K562 (cell line): ENCODE results near the gene CSNK1G3. TPM values are rescaled to one million over a fixed set of nuclear protein-coding genes. Genes with fewer than 3 reads are reported as not detected.
A peak's percentile ranks its signal among the peaks of the same experiment; 100 is the strongest.

Experiments
- ATAC-seq: fragments of 200-7000 bp; cut with Tn5 transposase; 3 replicates; pipeline ENCODE4 v1.9.1; 2020; ENCODE audit warnings: moderate library complexity
- Bru-seq: library from RNA; stranded (reverse); fragments of 400-500 nt; gene quantifications from one replicate; lab custom pipeline; 2021; lab: Mats Ljungman, UMichigan
- BruChase-seq, 2 experiments: library from RNA; stranded (reverse); fragments of 400-500 nt; gene quantifications; one replicate each; lab custom pipeline; 2021; lab: Mats Ljungman, UMichigan
- BruUV-seq: library from RNA; stranded (reverse); fragments of 400-500 nt; replicated peaks from 2 replicates; lab custom pipeline; 2021; lab: Mats Ljungman, UMichigan
- CTCF ChIA-PET: fragments of 300-600 bp; formaldehyde crosslinking; extraction: SDS; loops from one replicate; lab custom pipeline; 2021; ENCODE audit warnings: low intra/inter-chr PET ratio; lab: Yijun Ruan, JAX
- POLR2A ChIA-PET: fragments of 300-600, 350-650 bp; sonication (Branson Sonifier 250); formaldehyde crosslinking; extraction: SDS; loops from one replicate; lab custom pipeline; 2021; ENCODE audit warnings: antibody characterized with exemption, inconsistent platforms; lab: Yijun Ruan, JAX
- DNase-seq, 4 experiments: peaks; one replicate each; pipeline versions ENCODE4 v3.0.0 to v3.0.0-alpha.2; 2011 to 2018; ENCODE audit warnings: low spot score in 3 of 4, mixed read lengths in 3 of 4; ENCODE audit errors: extremely low read depth in 1 of 4
- FAIRE-seq: peaks from 2 replicates; lab custom pipeline; 2011; peaks lifted over from hg19 to GRCh38; lab: Jason Lieb, UNC
- H2AFZ ChIP-seq: 2 replicates; pipeline ENCODE4 v1.6.0; 2011; ENCODE audit warnings: low read depth, low read length, control low read depth, inconsistent platforms
- H3K27ac ChIP-seq: fragments of 200-600 bp; 3 replicates; pipeline ENCODE4 v1.8.0; 2011; ENCODE audit warnings: low read depth, mild to moderate bottlenecking, control low read depth, inconsistent platforms, low read length, moderate library complexity, mixed read lengths; ENCODE audit errors: extremely low read depth
- H3K27me3 ChIP-seq, 2 experiments: fragments of 300-600 bp in 1 of 2; 2 replicates in 1 of 2; 3 replicates in 1 of 2; pipeline versions ENCODE4 v1.6.0 to v1.8.0; 2011; ENCODE audit warnings: inconsistent platforms in 2 of 2, low read length in 2 of 2, mild to moderate bottlenecking in 1 of 2, mixed read lengths in 1 of 2, moderate library complexity in 1 of 2; ENCODE audit not compliant: control insufficient read depth in 2 of 2, insufficient read depth in 2 of 2
- H3K36me3 ChIP-seq: fragments of 300-600 bp; 3 replicates; pipeline ENCODE4 v1.8.0; 2011; ENCODE audit warnings: mild to moderate bottlenecking, low read length, inconsistent platforms; ENCODE audit not compliant: control insufficient read depth, insufficient read depth
- H3K4me1 ChIP-seq, 2 experiments: fragments of 200-600 bp in 1 of 2; replicated peaks in 1 of 2; 2 replicates in 1 of 2; 3 replicates in 1 of 2; pipeline versions ENCODE4 v1.5.1 to v1.8.0; 2011; ENCODE audit warnings: inconsistent platforms in 2 of 2, low read length in 2 of 2, mild to moderate bottlenecking in 1 of 2, mixed read lengths in 1 of 2, moderate library complexity in 1 of 2; ENCODE audit not compliant: control insufficient read depth in 2 of 2, insufficient read depth in 2 of 2
- H3K4me2 ChIP-seq: 2 replicates; pipeline ENCODE4 v1.6.1; 2011; ENCODE audit warnings: low read length, control low read depth, inconsistent platforms, mixed read lengths; ENCODE audit not compliant: insufficient read depth
- H3K4me3 ChIP-seq: fragments of 200-600 bp; sonication (generic), shearing (Covaris generic); 2 replicates; pipeline ENCODE4 v1.5.1; 2016; ENCODE audit warnings: control low read depth, inconsistent platforms
- H3K79me2 ChIP-seq: fragments of 200-600 bp; 3 replicates; pipeline ENCODE4 v1.8.0; 2011; ENCODE audit warnings: low read length, inconsistent platforms; ENCODE audit not compliant: control insufficient read depth, insufficient read depth
- H3K9ac ChIP-seq, 2 experiments: 2 replicates each; pipeline versions ENCODE4 v1.6.0 to v1.6.1; 2011; ENCODE audit warnings: low read depth in 2 of 2, low read length in 2 of 2, control low read depth in 1 of 2, inconsistent platforms in 1 of 2, mild to moderate bottlenecking in 1 of 2, mixed read lengths in 1 of 2; ENCODE audit not compliant: insufficient read depth in 1 of 2
- H3K9me1 ChIP-seq: one replicate; pipeline ENCODE4 v1.6.0; 2011; ENCODE audit warnings: inconsistent platforms, mild to moderate bottlenecking, low read length, moderate library complexity; ENCODE audit not compliant: control insufficient read depth, insufficient read depth
- H3K9me3 ChIP-seq: replicated peaks from 2 replicates; pipeline ENCODE4 v1.5.1; 2011; ENCODE audit warnings: low read depth, low read length, inconsistent platforms; ENCODE audit not compliant: control insufficient read depth, insufficient read depth
- H4K20me1 ChIP-seq: replicated peaks from 2 replicates; pipeline ENCODE4 v1.6.1; 2011; ENCODE audit warnings: low read length, inconsistent platforms, mixed read lengths; ENCODE audit not compliant: control insufficient read depth, insufficient read depth
- BDP1 ChIP-seq: IDR thresholded peaks from 3 replicates; pipeline ENCODE4 v1.6.1; 2011; ENCODE audit not compliant: insufficient read length, insufficient read depth
- BRD9 ChIP-seq: fragments of 450-650 bp; IDR thresholded peaks from 2 replicates; pipeline ENCODE4 v1.6.1; 2018; ENCODE audit warnings: low read depth; ENCODE audit not compliant: partially characterized antibody
- BRF1 ChIP-seq: IDR thresholded peaks from 3 replicates; pipeline ENCODE4 v1.6.1; 2011; ENCODE audit warnings: borderline replicate concordance, mild to moderate bottlenecking; ENCODE audit not compliant: insufficient read length; ENCODE audit errors: extremely low read depth
- EWSR1 ChIP-seq: fragments of 450-650 bp; IDR thresholded peaks from 2 replicates; pipeline ENCODE4 v1.6.1; 2018; ENCODE audit warnings: borderline replicate concordance, mild to moderate bottlenecking, low read depth, moderate library complexity; ENCODE audit not compliant: partially characterized antibody
- HDAC3 ChIP-seq: fragments of 450-650 bp; IDR thresholded peaks from 2 replicates; pipeline ENCODE4 v1.6.1; 2018; ENCODE audit warnings: borderline replicate concordance, mild to moderate bottlenecking, moderate library complexity; ENCODE audit not compliant: partially characterized antibody
- IFI16 ChIP-seq: fragments of 250-450 bp; sonication (Bioruptor Pico); IDR thresholded peaks from 2 replicates; pipeline ENCODE4 v2.1.2; 2022; ENCODE audit warnings: mild to moderate bottlenecking, inconsistent platforms
- KAT2B ChIP-seq: IDR thresholded peaks from one replicate; pipeline ENCODE4 v1.6.1; 2012; ENCODE audit warnings: low read depth, mild to moderate bottlenecking, control low read depth, inconsistent platforms, low read length, moderate library complexity
- MIER1 ChIP-seq: fragments of 450-650 bp; IDR thresholded peaks from 2 replicates; pipeline ENCODE4 v1.6.1; 2016; ENCODE audit warnings: antibody characterized with exemption, mild to moderate bottlenecking, low read depth
- MTF1 ChIP-seq: fragments of 250-450 bp; sonication (Bioruptor Pico); IDR thresholded peaks from 2 replicates; pipeline ENCODE4 v1.9.0; 2021; ENCODE audit warnings: moderate library complexity, mild to moderate bottlenecking, inconsistent platforms, borderline replicate concordance
- NFYB ChIP-seq: IDR thresholded peaks from 2 replicates; pipeline ENCODE4 v1.6.1; 2011; ENCODE audit warnings: mild to moderate bottlenecking, moderate library complexity; ENCODE audit not compliant: insufficient read length; ENCODE audit errors: extremely low read depth
- YY1 ChIP-seq, 3 experiments: IDR thresholded peaks; 2 replicates each; pipeline ENCODE4 v1.6.1; 2011; ENCODE audit warnings: low read length in 2 of 3, mild to moderate bottlenecking in 2 of 3, moderate library complexity in 2 of 3, borderline replicate concordance in 1 of 3, control low read depth in 1 of 3, low read depth in 1 of 3; ENCODE audit not compliant: insufficient read depth in 3 of 3, insufficient replicate concordance in 2 of 3, control insufficient read depth in 1 of 3, insufficient read length in 1 of 3; ENCODE audit errors: extremely low read depth in 1 of 3
- ZEB2 ChIP-seq: fragments of 450-650 bp; IDR thresholded peaks from 2 replicates; pipeline ENCODE4 v1.6.1; 2016
- ZNF655 ChIP-seq: fragments of 250-450 bp; sonication (Bioruptor Pico); IDR thresholded peaks from 2 replicates; pipeline ENCODE4 v1.5.0; 2021
- WGBS: fragments of 100-300 bp; shearing (Covaris generic); methylation state at CpG from one replicate; pipeline ENCODE4 v1.1.6; 2016; ENCODE audit warnings: low coverage, mixed read lengths; ENCODE audit not compliant: insufficient coverage; ENCODE audit errors: missing lambda C conversion rate; 5-methylcytosine and 5-hydroxymethylcytosine counted together
- in situ Hi-C: fragments of 300-500 bp; cut with MboI; formaldehyde crosslinking; loops from 4 replicates; pipeline ENCODE4 v1.15.0; 2018; ENCODE audit warnings: inconsistent platforms, mixed read lengths
- intact Hi-C: fragments of 100-400 bp; cut with micrococcal nuclease; formaldehyde crosslinking; loops from 2 replicates; pipeline ENCODE4 v1.14.2; 2022
- long read RNA-seq, 3 experiments: library from polyadenylated mRNA in 2 of 3; library from RNA in 1 of 3; unstranded in 2 of 3; stranded (forward) in 1 of 3; transcript quantifications; one replicate each; pipeline ENCODE4 v2.0.0, GENCODE V29; 2019 to 2022
- polyA minus RNA-seq, 3 experiments: library from RNA; depleted of rRNA, polyadenylated mRNA; stranded (reverse); fragments of >200 nt; gene quantifications; 2 replicates each; pipeline ENCODE4 v1.2.3, GENCODE V29; 2011
- polyA plus RNA-seq, 8 experiments: library from polyadenylated mRNA; depleted of rRNA in 4 of 8; stranded (reverse) in 5 of 8; unstranded in 3 of 8; fragments of >200 nt; fragmentation: Nextera tagmentation in 2 of 8; fragmentation: Illumina TruSeq in 1 of 8; extraction: Ambion mirVana in 2 of 8; extraction: Trizol in 1 of 8; gene quantifications; 2 replicates each; pipeline versions ENCODE4 v1.2.1 to v1.2.3, GENCODE V29; 2011 to 2014; ENCODE audit warnings: inconsistent platforms in 1 of 8, missing spikeins in 1 of 8
- total RNA-seq, 7 experiments: library from RNA; depleted of rRNA in 6 of 7; stranded (reverse); fragments of >200 nt in 6 of 7; fragmentation: Illumina TruSeq in 2 of 7; extraction: Trizol in 2 of 7; gene quantifications; 2 replicates each; pipeline versions ENCODE4 v1.2.1 to v1.2.3, GENCODE V29; 2011 to 2021; ENCODE audit warnings: low replicate concordance in 1 of 7

Gene CSNK1G3
- total RNA-seq (2011; cell fraction: chromatin; rRNA removed; ENCODE audit: low replicate concordance) = 8.0 and 26.5 TPM in 2 replicates
- total RNA-seq (2011; cell fraction: nucleolus; rRNA removed) = 1.5 and 3.0 TPM in 2 replicates
- total RNA-seq (2011; cell fraction: nucleoplasm; rRNA removed) = 6.6 and 7.8 TPM in 2 replicates
- total RNA-seq (2014; rRNA removed) (13.2 and 14.0 TPM in 2 replicates), total RNA-seq (2014; rRNA removed; fragmentation: Illumina TruSeq; extraction: Trizol) (21.9 and 26.4 TPM in 2 replicates), total RNA-seq (2015; rRNA removed; fragmentation: Illumina TruSeq; extraction: Trizol) (21.2 and 21.3 TPM in 2 replicates), total RNA-seq (2021) (26.2 and 27.6 TPM in 2 replicates), polyA plus RNA-seq (2011; rRNA removed) (5.4 and 13.6 TPM in 2 replicates), polyA plus RNA-seq (2014; fragmentation: Illumina TruSeq; extraction: Trizol) (22.5 and 23.5 TPM in 2 replicates), polyA plus RNA-seq (2014; fragmentation: Nextera tagmentation; extraction: Ambion mirVana) (10 to 100 TPM in 1 of 2 experiments, 1 to 10 TPM in 1; 8.3 to 11.4 TPM), polyA plus RNA-seq (2014; rRNA removed) (14.7 and 16.5 TPM in 2 replicates), polyA minus RNA-seq (2011; rRNA and poly(A)+ RNA removed) (18.8 and 31.0 TPM in 2 replicates), Bru-seq, nascent RNA (percentile 78 among the genes with signal in this experiment), BruChase-seq, experiment 1, labeled RNA remaining after a 2-hour chase (percentile 79 among the genes with signal in this experiment), BruChase-seq, experiment 2, labeled RNA remaining after a 6-hour chase (percentile 78 among the genes with signal in this experiment)
- polyA plus RNA-seq (2011; cell fraction: cytosol; rRNA removed) = 1.8 and 3.3 TPM in 2 replicates
- polyA plus RNA-seq (2011; cell fraction: nucleus; rRNA removed) = 2.2 and 5.3 TPM in 2 replicates
- polyA plus RNA-seq (2012) = 12.4 and 13.5 TPM in 2 replicates
- polyA minus RNA-seq (2011; cell fraction: cytosol; rRNA and poly(A)+ RNA removed) = 5.4 and 15.3 TPM in 2 replicates
- polyA minus RNA-seq (2011; cell fraction: nucleus; rRNA and poly(A)+ RNA removed) = 7.8 and 9.4 TPM in 2 replicates
- long read RNA-seq, experiment 1, full-length matches to known transcripts = 4 of 82 reads
- long read RNA-seq, experiment 1, partial matches to known transcripts = 2 of 82 reads
- long read RNA-seq, experiment 1, other reads (novel, unspliced or antisense) = 76 of 82 reads
- long read RNA-seq, experiment 2, partial matches to known transcripts = 1 of 10 reads
- long read RNA-seq, experiment 2, other reads (novel, unspliced or antisense) = 9 of 10 reads
- long read RNA-seq, experiment 3, partial matches to known transcripts = 0 of 3 reads
- long read RNA-seq, experiment 3, other reads (novel, unspliced or antisense) = 3 of 3 reads

GRCh38 chr5:123511648-123512605, at the start of gene CSNK1G3:
Gene CSNK1G3 (plus strand): TSS chr5:123512177. CDS start chr5:123545664, 33,487 bp downstream.
- WGBS = 2% methylated on average over 63 of the region's 82 CpGs
- intact Hi-C loops (loop anchor here (2.0 to 5.0 kb wide), 2 partner anchors 40 to 89 kb away; partner anchors contain the start of gene CEP120), in situ Hi-C loops (no loop called here)
- Histone ChIP-seq H3K4me2 (peak within 1 kb of the TSS; percentile 92), H2AFZ (peak within 1 kb of the TSS; percentile 96), H3K27me3 (no peaks in the 10 kb centered on the region), H3K9me3 (0 out of 2 replicates have a peak, but pooled peaks cover 3% of the 10 kb centered on the region), H3K9ac (peak within 1 kb of the TSS; percentile 78 to 97), H3K27ac (peak within 1 kb of the TSS; percentile 75), H3K9me1 (no peaks in the 10 kb centered on the region), H3K36me3 (no peaks in the 10 kb centered on the region), H3K79me2 (peaks cover 43% of the 10 kb centered on the region), H3K4me3 (peak within 1 kb of the TSS; percentile 81), H3K4me1 (peaks cover 0 to 6% of the 10 kb centered on the region in 2 experiments; a peak in 3 of 5 replicates), H4K20me1 (no peaks in the 10 kb centered on the region)
- DNase-seq (peak; percentile 89 to 96 (median 92)), ATAC-seq (peak; percentile 98), FAIRE-seq (peak; percentile 93)
- ChIA-PET POLR2A (interaction anchor here (0.6 to 1.9 kb wide), 15 partner anchors 9 to 1158 kb away, joined by 3 to 8 read pairs (median 4); partner anchors contain the start of gene CEP120), CTCF (no interaction called here)
- no TSS peak for BruUV-seq
- no peak for TF ChIP-seq HDAC3
- TF ChIP-seq KAT2B = no peak
- TF ChIP-seq ZNF655 (CRISPR knock-in tag) = no peak
- peak; percentile 68 for TF ChIP-seq NFYB
- TF ChIP-seq EWSR1 = no peak
- TF ChIP-seq ZEB2 = no peak
- no peak for TF ChIP-seq IFI16 (CRISPR knock-in tag)
- no peak for TF ChIP-seq BRF1
- no peak for TF ChIP-seq MIER1
- TF ChIP-seq YY1 (IDR thresholded peaks at IDR 0.05; ENCODE audit: borderline replicate concordance in 1 of 3, control insufficient read depth in 1 of 3, extremely low read depth in 1 of 3, insufficient read depth in 3 of 3, insufficient read length in 1 of 3, insufficient replicate concordance in 2 of 3, low read depth in 1 of 3, low read length in 2 of 3) = peak in 1 of 3 experiments; percentile 31
- TF ChIP-seq BRD9 = no peak
- no peak for TF ChIP-seq MTF1 (CRISPR knock-in tag)
- no peak for TF ChIP-seq BDP1
